ENCODE results near the gene PLCXD3.

The PLCXD3 gene

DNA sequence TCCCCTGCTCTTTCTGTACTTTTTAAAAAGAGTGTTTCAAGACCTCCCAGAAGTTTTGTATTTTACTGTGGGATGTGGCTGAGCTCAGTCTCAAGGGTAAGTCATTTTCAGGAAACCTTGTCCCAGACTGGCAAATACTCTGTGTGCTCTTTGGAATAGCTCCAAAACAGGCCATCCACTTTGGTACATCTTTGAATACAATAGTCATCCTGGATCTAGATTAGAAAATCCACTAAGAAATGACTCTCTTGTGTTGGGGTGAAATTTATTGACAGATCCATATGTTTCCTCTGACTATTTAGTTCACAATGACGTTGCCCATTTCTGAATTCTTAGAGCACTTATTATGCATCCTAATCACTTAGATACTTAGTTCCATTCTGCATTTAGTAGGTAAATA is 95.2 kb downstream of the PLCXD3 start:
- DNase-seq (ENCODE audit: low read depth in 2 of 2) = no peak

DNA sequence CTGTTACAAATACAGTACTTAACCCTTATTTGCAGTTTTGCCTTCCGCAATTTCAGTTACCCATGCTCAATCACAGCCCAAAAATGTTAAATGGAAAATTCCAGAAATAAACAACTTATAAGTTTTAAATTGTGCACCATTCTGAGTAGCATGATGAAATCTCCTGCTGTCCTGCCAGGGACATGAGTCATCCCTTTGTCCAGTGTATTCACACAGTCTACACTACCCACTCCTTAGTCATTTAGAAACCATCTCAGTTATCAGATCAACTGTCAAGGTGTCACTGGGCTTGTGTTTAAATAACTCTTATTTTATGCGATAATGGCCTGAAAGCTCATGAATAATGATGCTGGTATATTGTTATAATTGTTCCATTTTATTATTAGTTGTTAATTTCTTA is 95.8 kb downstream of the PLCXD3 start:
- DNase-seq (ENCODE audit: low read depth in 2 of 2) = no peak

DNA sequence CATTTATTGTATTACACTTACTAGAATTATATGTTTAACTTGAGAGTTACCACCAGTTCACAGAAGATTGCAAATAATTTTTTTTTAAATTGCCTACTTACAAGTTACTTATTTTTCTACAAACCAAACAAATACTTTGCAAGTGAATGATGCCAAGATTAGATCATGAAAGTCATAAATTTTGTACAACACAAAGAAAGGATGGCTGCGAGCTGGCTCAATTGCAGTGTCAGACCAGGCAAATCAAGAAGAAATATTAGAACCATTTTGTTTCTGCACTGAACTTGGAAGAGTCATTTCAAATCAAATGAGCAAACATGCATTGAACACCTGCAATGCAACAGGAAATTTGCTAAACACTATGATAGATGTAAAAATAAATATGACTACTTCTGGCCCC is 97.3 kb downstream of the PLCXD3 start:
- no peak for DNase-seq (ENCODE audit: low read depth in 2 of 2)

DNA sequence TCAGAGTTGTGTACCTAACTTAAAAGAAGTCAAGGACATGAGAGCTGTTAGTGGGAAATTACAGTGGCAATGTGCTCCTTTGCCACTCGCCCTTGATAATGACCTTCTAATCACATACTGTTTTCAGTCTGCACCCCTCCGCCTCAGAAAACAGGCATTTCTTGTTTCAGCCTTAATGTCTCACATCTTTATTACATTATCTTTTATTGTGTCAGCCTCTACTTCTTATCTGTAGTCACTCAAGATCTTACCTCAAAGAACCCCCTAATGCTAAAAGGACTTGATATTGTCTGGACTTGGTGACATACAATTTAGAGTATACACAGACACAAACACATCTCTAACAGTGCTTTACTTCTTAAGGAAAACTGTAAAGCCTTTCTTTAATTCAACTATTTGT is 97.9 kb downstream of the PLCXD3 start:
- no peak for DNase-seq (ENCODE audit: low read depth in 2 of 2)

DNA sequence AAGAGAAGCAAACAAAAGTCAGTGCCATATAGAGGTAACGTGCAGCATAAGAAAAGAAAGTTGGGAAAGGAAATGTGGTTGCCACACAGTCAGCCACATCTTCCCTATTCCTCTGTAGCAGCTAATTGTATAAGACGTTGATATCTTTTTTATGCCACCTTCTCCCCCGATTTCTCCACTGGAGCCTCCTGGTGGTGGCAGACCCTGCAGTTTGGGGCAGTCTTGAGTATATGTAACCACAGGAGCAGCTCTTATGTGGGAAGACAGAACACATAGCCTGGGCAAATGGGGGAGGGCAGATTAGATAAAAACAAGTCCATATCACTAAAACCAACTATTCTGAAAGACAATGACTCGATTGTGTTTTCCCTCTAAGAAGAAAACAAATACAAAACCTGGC is 99.7 kb downstream of the PLCXD3 start:
- no peak for DNase-seq (ENCODE audit: low read depth in 2 of 2)

DNA sequence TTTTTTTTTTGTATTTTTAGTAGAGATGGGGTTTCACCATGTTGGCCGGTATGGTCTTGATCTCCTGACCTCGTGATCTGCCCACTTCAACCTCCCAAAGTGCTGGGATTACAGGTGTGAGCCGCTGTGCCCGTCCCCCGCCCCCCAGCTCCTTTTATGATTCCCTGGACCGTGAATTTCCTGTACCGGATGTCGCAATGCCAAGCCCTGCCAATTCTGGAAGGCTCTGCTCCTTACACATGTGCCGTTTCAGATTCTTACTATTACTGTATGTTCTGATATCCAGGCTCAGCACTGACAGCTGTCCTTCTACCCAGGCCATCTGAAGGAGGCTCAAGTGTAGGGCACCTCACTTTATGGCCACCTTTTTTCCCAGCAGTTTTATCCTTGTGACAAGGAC is 100.1 kb downstream of the PLCXD3 start:
- no peak for DNase-seq (ENCODE audit: low read depth in 2 of 2)

DNA sequence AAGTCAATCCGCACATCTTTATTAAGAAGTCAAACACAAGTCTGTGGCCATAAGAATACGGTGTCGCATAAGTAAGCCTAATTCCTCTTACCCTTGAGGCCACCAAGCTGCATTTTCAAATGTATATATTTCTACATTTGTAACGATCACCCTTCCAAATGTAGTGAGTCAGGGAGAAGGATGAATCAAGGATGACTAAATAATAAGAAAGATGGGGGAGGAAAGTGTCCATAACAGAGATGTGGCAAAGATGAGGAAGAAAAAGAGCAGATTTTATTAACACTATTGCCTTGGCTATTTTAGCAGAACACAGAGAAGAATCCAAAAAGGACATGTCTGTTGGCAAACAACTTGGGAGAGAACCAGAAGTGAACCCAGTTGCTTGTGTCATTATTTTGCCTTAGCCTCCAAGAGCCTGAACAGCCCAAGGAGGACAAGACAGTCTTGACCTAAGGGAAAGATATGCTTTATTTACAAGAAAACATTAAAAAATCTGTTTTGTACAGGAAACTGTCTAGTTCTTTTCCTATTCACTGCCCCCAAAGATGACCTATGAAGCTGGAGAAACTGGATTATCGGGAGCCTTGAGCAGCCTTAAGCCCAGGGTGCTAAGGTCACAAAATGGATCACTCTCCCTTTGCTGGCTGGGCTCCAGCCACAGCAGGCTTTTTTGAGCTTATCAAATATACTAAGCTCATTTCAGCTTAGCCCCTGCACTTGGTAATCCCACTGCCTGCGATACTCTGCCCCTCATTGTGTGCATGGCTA is 101.5 kb downstream of the PLCXD3 start:
- no peak for DNase-seq (ENCODE audit: low read depth in 2 of 2)

DNA sequence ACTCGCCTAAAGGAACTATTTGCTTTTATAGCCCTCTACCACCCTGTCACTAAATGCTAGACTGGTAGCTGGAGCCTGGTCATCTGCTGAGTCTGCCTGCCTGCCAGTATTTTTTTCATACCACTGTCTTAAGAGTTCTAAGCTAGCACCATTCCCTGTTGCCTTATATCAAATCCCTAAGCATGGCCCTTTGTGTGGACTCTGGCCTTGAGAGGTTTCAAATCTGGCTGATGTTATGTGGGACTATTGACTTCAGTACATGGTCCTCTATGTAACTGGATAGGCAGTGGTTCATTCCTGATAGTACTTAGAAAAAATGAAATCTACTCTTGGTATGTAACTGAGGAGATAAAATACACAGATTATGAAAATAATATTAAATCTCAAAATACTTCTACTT is 103.5 kb downstream of the PLCXD3 start:
- DNase-seq (ENCODE audit: low read depth in 2 of 2) = no peak

DNA sequence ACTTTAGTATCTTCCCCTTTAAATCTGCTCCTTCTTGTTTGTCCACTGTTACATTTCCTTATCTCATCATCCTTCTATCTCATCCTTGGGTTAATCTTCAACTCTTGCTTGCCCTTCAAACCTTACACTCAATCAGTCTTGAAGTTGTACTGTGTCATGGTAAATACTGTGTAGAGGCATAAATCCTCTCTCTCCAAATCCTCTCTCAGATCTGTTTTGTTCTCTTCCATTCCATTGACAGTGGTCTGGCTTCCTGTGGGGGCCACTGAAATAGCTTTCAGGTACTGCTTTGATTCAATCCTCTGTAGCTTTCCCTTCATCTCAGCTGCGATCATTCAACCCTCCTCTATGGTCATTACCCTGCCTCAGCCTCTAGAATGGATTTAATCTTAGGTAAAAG is 104.0 kb downstream of the PLCXD3 start:
- DNase-seq (ENCODE audit: low read depth in 2 of 2) = no peak

DNA sequence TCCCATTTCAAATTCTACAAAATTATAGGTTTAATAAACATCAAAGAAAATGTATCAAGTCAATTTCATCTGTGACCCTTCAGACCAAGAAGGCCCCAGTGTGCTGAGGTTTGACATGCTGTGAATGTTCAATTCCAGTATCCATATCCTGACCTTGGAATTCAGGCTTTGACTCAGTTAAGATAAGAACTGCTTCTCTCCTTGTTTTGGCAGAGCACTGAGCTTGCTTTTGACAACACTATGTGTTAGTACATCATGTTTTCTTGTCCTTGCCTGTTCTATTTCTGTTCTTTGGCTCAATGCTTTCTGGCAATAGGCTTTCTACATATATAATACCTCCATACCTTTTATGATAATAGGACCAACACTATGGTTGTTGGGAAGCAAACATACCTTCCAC is 105.6 kb downstream of the PLCXD3 start:
- no peak for DNase-seq (ENCODE audit: low read depth in 2 of 2)

DNA sequence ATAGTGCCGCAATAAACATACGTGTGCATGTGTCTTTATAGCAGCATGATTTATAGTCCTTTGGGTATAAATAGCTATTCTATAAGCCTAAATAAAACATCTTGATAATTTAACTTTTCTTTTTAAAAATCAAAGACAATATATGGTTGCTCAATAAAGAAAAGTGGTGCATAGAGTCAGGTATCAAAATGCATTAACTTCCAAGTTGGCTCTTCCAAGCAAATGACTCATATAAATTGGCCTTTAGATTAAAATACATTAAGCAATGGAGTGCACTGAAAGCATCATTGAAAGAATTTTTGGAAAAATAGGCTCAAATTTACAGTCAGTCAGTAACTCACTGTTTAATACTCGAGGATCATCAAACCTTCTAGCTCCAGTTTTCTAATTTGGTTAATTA is 106.6 kb downstream of the PLCXD3 start:
- no peak for DNase-seq (ENCODE audit: low read depth in 2 of 2)

DNA sequence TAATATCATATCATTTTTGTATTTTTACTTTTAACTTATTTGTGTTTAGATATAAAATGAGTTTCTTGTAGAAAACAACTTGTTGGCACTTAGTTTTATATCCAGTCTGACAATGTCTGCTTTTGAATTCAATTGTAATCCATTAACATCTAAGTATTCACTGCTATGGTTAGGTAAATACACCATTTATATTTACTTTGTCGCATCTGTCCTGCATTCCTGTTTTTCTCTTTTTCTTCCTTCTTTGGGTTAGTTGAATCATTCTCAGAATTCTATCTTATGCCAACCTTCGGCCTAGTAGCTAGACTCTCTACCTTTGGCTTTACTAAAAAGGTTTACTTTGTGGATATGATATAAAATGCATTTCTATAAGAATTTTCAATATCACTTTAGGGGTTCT is 107.6 kb downstream of the PLCXD3 start:
- no peak for DNase-seq (ENCODE audit: low read depth in 2 of 2)

DNA sequence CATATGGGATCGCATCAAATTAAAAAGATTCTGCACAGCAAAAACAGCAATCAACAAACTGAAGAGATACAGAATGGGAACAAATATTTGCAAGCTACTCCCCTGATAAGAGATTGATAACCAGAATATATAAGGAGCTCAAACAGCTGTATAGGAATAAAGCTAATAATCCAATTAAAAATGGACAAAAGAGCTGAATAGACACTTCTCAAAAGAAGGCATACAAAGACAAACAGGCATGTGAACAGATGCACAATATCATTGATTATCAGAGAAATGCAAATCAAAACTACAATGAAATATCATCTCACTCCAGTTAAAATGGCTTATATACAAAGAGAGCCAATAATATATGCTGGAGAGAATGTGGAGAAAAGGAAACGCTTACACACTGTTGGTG is 110.6 kb downstream of the PLCXD3 start:
- DNase-seq (ENCODE audit: low read depth in 2 of 2) = no peak

DNA sequence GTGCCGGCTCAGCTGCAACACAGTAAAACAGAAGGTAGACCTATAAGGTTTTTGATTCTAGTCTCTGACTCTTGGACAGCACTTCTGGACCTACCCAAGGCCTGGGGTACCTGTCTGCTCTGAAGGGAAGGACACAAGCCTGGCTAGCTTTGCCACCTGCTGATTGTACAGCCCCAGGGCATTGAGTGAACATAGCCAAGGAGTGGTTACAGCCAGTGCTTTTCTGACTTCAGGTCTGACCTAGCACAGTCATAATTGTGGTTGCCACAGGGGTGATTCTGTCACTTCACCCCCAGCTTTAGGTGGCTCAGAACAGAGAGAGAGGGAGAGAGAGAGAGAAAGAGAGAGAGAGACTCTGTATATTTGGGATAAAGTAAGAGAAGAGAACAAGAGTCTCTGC is 118.4 kb downstream of the PLCXD3 start:
- no peak for DNase-seq (ENCODE audit: low read depth in 2 of 2)

DNA sequence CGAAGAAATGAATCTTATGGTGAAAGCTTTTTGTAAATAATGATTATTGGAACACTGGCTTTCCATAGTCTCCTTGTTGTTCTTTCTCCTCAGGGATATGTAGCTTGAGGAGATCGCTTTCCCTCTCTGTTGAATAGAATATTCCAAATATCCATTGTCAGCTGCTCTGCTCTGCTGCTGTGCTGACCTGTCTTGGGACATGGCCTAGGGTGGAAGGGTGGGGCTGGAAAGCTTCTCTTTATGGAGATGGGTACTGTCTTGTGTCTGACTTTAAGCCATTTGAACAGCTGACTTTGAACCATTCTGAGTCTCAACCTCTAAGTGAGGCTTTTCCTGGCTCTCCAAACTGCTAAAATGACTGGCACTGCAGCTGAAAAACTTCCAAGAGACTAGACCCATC is 135.8 kb downstream of the PLCXD3 start:
- no peak for DNase-seq (ENCODE audit: low read depth in 2 of 2)

DNA sequence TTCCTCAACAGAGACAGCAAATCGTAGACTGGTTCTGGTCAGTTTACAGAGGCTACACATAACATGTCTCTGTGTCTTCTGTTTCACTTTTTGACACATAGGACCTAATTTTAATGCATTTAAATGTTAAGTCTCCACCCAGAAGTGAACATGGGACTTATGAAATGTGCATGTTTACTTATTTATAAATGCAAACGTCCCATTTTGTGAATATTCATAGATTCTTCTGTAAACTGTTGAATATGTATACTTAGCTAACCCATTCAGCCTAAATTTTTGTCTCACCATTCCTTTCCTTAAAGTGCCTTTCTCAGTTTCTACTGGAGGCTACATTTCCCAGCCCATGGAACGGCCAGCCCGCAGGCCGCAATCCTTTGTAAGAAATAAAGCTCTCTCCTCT is 137.2 kb downstream of the PLCXD3 start:
- DNase-seq (ENCODE audit: low read depth in 2 of 2) = no peak

DNA sequence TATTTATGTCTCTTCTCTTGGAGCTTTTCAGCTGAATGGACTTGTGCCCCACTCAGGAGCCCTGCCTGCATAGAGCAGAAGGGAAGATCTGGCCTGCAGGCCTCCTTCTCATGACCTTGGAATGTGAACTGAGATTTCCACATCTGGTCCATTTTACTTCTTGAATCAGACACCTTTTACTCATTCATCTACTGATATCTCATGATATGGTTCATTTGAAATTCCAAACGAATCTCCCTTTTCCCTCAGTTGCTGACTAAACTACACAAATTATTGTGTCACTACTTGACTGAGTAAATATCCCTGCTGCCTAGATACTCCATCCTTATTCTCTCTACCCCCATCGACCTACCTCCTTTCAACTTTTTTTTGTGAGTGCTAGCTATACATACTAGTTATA is 138.7 kb downstream of the PLCXD3 start:
- DNase-seq (ENCODE audit: low read depth in 2 of 2) = no peak

DNA sequence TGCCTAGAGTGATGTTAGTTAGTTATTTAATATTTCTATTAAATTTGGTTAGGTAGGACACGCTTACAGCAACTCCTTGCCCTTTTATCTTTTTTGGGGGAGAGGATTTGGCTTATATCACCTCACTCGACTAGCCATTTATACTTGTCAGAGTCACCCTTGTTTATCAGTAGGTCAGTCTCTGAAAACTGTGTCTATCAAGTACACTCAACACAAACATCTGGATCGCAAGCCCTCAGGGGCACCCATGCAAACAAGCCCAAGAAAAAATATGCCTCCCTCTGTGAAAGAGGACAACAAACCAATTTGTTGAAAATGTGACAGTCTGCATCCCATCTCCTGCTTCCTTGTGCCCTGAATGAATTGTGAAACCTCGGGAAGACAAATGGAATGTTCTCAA is 139.9 kb downstream of the PLCXD3 start:
- DNase-seq (ENCODE audit: low read depth in 2 of 2) = no peak

DNA sequence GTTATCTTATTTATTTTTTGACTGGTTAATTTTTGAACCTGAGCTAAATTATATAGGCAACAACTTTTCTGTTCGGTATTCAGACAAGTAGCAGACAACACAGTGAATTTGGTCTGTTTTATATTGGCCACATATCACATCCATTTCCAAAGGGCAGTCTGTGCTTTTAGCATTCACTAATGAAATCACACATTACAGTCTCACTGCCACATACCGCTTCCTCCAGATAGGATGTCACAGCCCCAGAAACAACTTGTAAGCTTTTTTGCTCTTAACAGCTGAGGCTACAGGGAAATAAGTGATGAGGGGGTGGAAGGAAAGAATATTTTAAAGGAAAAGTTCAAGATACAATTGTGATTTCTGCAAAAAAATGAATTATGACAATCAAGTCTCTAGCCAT is 140.6 kb downstream of the PLCXD3 start:
- DNase-seq (ENCODE audit: low read depth in 2 of 2) = no peak

DNA sequence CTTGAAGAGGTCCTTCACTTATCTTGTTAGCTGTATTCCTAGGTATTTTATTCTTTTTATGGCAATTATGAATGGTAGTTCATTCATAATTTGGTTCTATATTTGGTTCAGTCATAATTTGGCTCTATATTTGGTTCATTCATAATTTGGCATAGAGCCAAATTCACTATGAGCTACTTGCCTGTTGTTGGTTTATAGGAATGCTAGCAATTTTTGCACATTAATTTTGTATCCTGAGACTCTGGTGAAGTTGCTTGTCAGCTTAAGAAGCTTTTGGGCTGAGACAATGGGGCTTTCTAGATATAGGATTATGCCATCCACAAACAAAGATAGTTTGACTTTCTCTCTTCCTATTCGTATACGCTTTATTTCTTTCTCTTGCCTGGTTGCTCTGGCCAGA is 142.2 kb downstream of the PLCXD3 start:
- DNase-seq (ENCODE audit: low read depth in 2 of 2) = no peak

DNA sequence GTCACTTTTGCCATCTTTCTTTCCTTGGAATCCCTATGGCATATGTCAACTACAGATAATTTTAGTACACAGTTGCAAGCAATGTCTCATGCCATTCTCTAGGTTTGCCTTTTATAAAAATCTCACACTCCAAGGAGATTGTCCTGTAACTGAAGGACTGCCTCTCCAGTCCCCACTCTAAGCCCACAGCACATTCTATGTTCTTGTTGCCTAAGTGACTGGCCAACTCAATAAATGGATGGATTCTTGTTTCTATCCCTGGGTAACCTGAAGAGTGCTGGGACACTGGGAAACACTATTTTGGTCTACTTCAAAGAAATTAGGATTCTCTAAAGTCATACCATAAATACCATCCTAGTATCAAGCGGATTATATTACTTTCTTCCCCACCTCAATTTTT is 145.0 kb downstream of the PLCXD3 start:
- DNase-seq (ENCODE audit: low read depth in 2 of 2) = no peak

DNA sequence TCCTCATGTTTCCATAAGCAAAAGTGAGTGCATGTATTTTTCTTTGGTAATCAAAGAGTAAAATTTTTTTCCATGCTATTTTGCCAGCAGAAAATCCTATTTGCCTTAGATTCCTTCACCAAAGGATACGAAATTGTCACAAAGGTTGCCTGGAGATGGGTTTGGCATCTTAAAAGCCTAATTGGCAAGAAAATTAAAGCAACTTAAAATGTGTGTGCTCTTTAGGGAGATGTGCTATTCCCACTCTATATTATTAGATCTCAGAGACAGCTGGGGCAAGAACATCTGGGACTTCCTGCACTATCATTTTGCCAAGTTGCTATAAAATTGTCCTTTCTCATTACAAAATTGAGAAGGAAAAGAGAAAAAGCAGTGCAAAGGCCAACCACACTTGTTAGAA is 146.1 kb downstream of the PLCXD3 start:
- DNase-seq (ENCODE audit: low read depth in 2 of 2) = no peak

DNA sequence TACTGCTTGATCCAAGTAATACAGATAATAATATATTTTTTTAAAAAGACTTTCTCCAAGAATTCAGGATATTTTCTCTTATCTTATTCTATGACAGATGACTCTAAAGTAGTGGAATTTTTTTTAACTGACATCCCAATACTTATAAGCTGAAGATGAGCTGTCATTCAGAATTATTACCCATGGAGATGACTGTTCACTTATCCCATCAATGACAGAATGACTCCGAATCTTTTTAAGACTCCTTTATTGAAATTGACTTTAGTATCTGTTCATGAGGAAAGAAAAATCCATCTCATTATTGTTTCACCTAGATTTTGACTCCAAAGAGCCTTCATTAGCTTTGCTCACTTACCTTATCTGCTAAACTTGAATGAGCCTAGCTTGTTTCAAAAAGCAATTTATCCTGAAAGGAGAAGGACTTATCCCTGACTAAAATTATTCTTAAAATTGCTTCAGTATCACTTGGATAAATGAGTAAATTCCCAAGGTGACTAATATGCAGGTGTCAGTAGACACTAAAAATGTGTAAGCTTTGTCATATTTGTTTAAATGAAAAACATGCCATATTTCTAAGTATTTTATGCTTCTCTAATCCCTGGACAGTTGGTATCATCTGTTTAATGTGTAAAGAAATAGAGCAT is 146.9 kb downstream of the PLCXD3 start:
- no peak for DNase-seq (ENCODE audit: low read depth in 2 of 2)

DNA sequence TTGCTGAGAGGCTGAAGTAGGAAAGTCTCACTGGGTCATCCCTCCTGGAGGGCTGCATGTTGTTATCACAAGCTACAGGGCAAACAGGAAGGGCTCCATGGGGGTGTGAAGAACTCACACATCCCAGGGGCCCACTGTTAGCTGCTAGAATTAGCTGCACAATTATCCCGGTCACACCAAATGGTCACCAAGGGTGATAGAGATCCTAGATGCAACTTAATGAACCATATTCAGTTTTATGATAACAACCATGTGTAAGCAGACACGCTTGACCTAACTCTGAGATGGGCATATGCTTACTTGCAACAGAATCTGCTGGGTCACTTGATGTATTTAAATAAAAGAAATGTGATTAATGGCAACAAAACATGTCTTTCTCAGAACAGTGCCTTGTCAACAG is 153.6 kb downstream of the PLCXD3 start:
- DNase-seq (ENCODE audit: low read depth in 2 of 2) = no peak

Data from activated CD8-positive, alpha-beta memory T cell treated with anti-CD3 and anti-CD28 coated beads for 4 hours (primary cell).